Neural cell (in vitro differentiated cells): Measurements from ENCODE around the gene STXBP5. TPM values are rescaled to one million over a fixed set of nuclear protein-coding genes. Genes with fewer than 3 reads are reported as not detected.

ENCODE experiments used
- H2AFZ ChIP-seq: fragments of 200-600, 300-800 bp; sonication (generic), shearing (Covaris generic); 2 replicates; pipeline ENCODE4 v1.6.0; 2014; ENCODE audit warnings: low read depth, mild to moderate bottlenecking, antibody characterized with exemption, low read length, moderate library complexity
- H3F3A ChIP-seq: fragments of 200-600 bp; shearing (Covaris generic); 2 replicates; pipeline ENCODE4 v1.6.1; 2016; ENCODE audit warnings: mild to moderate bottlenecking, moderate library complexity, mixed read lengths, antibody characterized with exemption, low read length; ENCODE audit not compliant: insufficient read depth, poor library complexity, severe bottlenecking
- H3K27ac ChIP-seq: fragments of 200-600, 300-800 bp; sonication (generic), shearing (Covaris generic); 2 replicates; pipeline ENCODE4 v1.5.1; 2014; ENCODE audit warnings: mild to moderate bottlenecking, low read length, moderate library complexity
- H3K27me3 ChIP-seq: fragments of 300-800, 200-600 bp; sonication (generic), shearing (Covaris generic); 2 replicates; pipeline ENCODE4 v1.6.0; 2014; ENCODE audit warnings: mild to moderate bottlenecking, low read depth, low read length, moderate library complexity; ENCODE audit not compliant: insufficient read depth
- H3K36me3 ChIP-seq: fragments of 300-800, 200-600 bp; sonication (generic), shearing (Covaris generic); 2 replicates; pipeline ENCODE4 v1.5.1; 2014; ENCODE audit warnings: mild to moderate bottlenecking, antibody characterized with exemption, low read length, moderate library complexity; ENCODE audit not compliant: insufficient read depth
- H3K4me2 ChIP-seq: fragments of 300-800, 200-600 bp; sonication (generic), shearing (Covaris generic); 2 replicates; pipeline ENCODE4 v1.6.0; 2014; ENCODE audit warnings: mild to moderate bottlenecking, low read length
- H3K4me3 ChIP-seq: fragments of 300-800, 200-600 bp; sonication (generic), shearing (Covaris generic); 2 replicates; pipeline ENCODE4 v1.5.1; 2014; ENCODE audit warnings: mild to moderate bottlenecking, low read length, moderate library complexity
- H3K79me2 ChIP-seq: fragments of 200-600 bp; shearing (Covaris generic); replicated peaks from 2 replicates; pipeline ENCODE4 v1.6.0; 2014; ENCODE audit warnings: mild to moderate bottlenecking, low read length, moderate library complexity; ENCODE audit not compliant: insufficient read depth
- H3K9ac ChIP-seq: fragments of 300-800, 200-600 bp; sonication (generic), shearing (Covaris generic); 2 replicates; pipeline ENCODE4 v1.6.1; 2016; ENCODE audit warnings: mild to moderate bottlenecking, low read length, mixed read lengths
- H3K9me2 ChIP-seq: fragments of 200-600 bp; shearing (Covaris generic); 2 replicates; pipeline ENCODE4 v1.6.1; 2016; ENCODE audit warnings: mild to moderate bottlenecking, low read length, mixed read lengths; ENCODE audit not compliant: insufficient read depth
- H3K9me3 ChIP-seq: fragments of 200-600, 300-800 bp; sonication (generic), shearing (Covaris generic); 2 replicates; pipeline ENCODE4 v1.6.1; 2016; ENCODE audit warnings: mild to moderate bottlenecking, mixed run types, low read length, moderate library complexity, mixed read lengths
- H4K20me1 ChIP-seq: fragments of 200-600 bp; shearing (Covaris generic); 2 replicates; pipeline ENCODE4 v1.6.1; 2016; ENCODE audit warnings: mild to moderate bottlenecking, mixed run types; ENCODE audit not compliant: insufficient read depth
- CTCF ChIP-seq: fragments of 450-650 bp; IDR thresholded peaks from 2 replicates; pipeline ENCODE4 v1.5.1; 2014; ENCODE audit warnings: antibody characterized with exemption, mild to moderate bottlenecking, moderate library complexity; ENCODE audit not compliant: poor library complexity, severe bottlenecking
- EP300 ChIP-seq: fragments of 450-650 bp; conservative IDR thresholded peaks from 2 replicates; pipeline ENCODE4 v1.6.1; 2014; ENCODE audit warnings: antibody characterized with exemption, mild to moderate bottlenecking, moderate library complexity; ENCODE audit not compliant: poor library complexity, severe bottlenecking
- EZH2 ChIP-seq: fragments of 200-600, 300-800 bp; shearing (Covaris generic), sonication (generic); IDR thresholded peaks from 2 replicates; pipeline ENCODE4 v1.6.1; 2014; ENCODE audit warnings: antibody characterized with exemption, low read length, borderline replicate concordance, mild to moderate bottlenecking; ENCODE audit not compliant: insufficient read depth, poor library complexity, severe bottlenecking
- MXI1 ChIP-seq: fragments of 450-650 bp; conservative IDR thresholded peaks from 2 replicates; pipeline ENCODE4 v1.6.1; 2014; ENCODE audit warnings: antibody characterized with exemption, mild to moderate bottlenecking; ENCODE audit not compliant: poor library complexity, severe bottlenecking
- POLR2AphosphoS5 ChIP-seq: IDR thresholded peaks from 2 replicates; pipeline ENCODE4 v1.6.1; 2012
- RAD21 ChIP-seq: fragments of 450-650 bp; conservative IDR thresholded peaks from 2 replicates; pipeline ENCODE4 v1.6.1; 2014; ENCODE audit warnings: antibody characterized with exemption, mild to moderate bottlenecking, moderate library complexity
- REST ChIP-seq: IDR thresholded peaks from 2 replicates; pipeline ENCODE4 v1.6.1; 2012; ENCODE audit warnings: borderline replicate concordance
- SMC3 ChIP-seq: fragments of 450-650 bp; conservative IDR thresholded peaks from 2 replicates; pipeline ENCODE4 v1.6.1; 2014; ENCODE audit warnings: antibody characterized with exemption, mild to moderate bottlenecking, moderate library complexity; ENCODE audit not compliant: poor library complexity
- TAF1 ChIP-seq: IDR thresholded peaks from 2 replicates; pipeline ENCODE4 v1.6.1; 2012; ENCODE audit warnings: low read depth
- polyA plus RNA-seq: library from polyadenylated mRNA; depleted of rRNA; stranded (reverse); fragments of >200 nt; gene quantifications from 2 replicates; pipeline ENCODE4 v1.2.3, GENCODE V29; 2014

Gene STXBP5
- polyA plus RNA-seq, 1 donor from 2014 or later, result 56.4 TPM

- no peak overlapping the region for H3K4me2 ChIP-seq
- peaks cover 10% of the 10 kb centered on the region for H3K36me3 ChIP-seq
- H3F3A ChIP-seq, result no peaks in the 10 kb centered on the region
- no peaks in the 10 kb centered on the region for H4K20me1 ChIP-seq
- H3K9me2 ChIP-seq, result no peaks in the 10 kb centered on the region
- H3K9me3 ChIP-seq, result no peaks in the 10 kb centered on the region
- no peak overlapping the region for H3K27ac ChIP-seq
- no peak overlapping the region for H3K9ac ChIP-seq
- no peaks in the 10 kb centered on the region for H3K27me3 ChIP-seq
- no peak overlapping the region for H2AFZ ChIP-seq
- no peaks in the 10 kb centered on the region for H3K79me2 ChIP-seq
- no peak for TF ChIP-seq EP300
- TF ChIP-seq MXI1, result no peak
- no peak for TF ChIP-seq REST
- TF ChIP-seq EZH2, result no peak
- TF ChIP-seq TAF1, result no peak
- TF ChIP-seq POLR2AphosphoS5, result no peak
- TF ChIP-seq CTCF, result no peak
- no peak for TF ChIP-seq RAD21
- TF ChIP-seq SMC3, result no peak
- H3K4me3 ChIP-seq, result no peak overlapping the region
Measured at GRCh38 chr6:147281895-147282565, 77.8 kb downstream of the STXBP5 start.

- Histone ChIP-seq H3K79me2 (no peaks in the 10 kb centered on the region), H3K4me2 (no peak overlapping the region), H3K27ac (no peak overlapping the region), H3K27me3 (no peaks in the 10 kb centered on the region), H4K20me1 (no peaks in the 10 kb centered on the region), H3K9me3 (no peaks in the 10 kb centered on the region), H3K36me3 (peaks cover 7% of the 10 kb centered on the region), H3K9ac (no peak overlapping the region), H3K9me2 (no peaks in the 10 kb centered on the region), H2AFZ (no peak overlapping the region), H3F3A (no peaks in the 10 kb centered on the region), H3K4me3 (no peak overlapping the region)
- TF ChIP-seq EP300 (no peak), POLR2AphosphoS5 (no peak), RAD21 (no peak), EZH2 (no peak), SMC3 (no peak), CTCF (no peak), MXI1 (no peak), TAF1 (no peak), REST (no peak)
Measured at GRCh38 chr6:147282566-147282959, 78.3 kb downstream of the STXBP5 start.
